OCI-LY1 (cell line): ENCODE results near the gene RUNX3.

Experiments
- EZH2 ChIP-seq: fragments of 200-600 bp; sonication (generic), shearing (Covaris generic); IDR thresholded peaks from 2 replicates; pipeline ENCODE4 v1.8.0; 2017; ENCODE audit warnings: borderline replicate concordance, mixed run types, mild to moderate bottlenecking, antibody characterized with exemption, low read length, moderate library complexity, mixed read lengths
- TF ChIP-seq, protein P1 (sequence below): fragments of 200-600 bp; sonication (generic), shearing (Covaris generic); IDR thresholded peaks from 2 replicates; pipeline ENCODE4 v1.5.1; 2017; ENCODE audit warnings: mild to moderate bottlenecking, antibody characterized with exemption, low read length, moderate library complexity, mixed read lengths

DNA sequence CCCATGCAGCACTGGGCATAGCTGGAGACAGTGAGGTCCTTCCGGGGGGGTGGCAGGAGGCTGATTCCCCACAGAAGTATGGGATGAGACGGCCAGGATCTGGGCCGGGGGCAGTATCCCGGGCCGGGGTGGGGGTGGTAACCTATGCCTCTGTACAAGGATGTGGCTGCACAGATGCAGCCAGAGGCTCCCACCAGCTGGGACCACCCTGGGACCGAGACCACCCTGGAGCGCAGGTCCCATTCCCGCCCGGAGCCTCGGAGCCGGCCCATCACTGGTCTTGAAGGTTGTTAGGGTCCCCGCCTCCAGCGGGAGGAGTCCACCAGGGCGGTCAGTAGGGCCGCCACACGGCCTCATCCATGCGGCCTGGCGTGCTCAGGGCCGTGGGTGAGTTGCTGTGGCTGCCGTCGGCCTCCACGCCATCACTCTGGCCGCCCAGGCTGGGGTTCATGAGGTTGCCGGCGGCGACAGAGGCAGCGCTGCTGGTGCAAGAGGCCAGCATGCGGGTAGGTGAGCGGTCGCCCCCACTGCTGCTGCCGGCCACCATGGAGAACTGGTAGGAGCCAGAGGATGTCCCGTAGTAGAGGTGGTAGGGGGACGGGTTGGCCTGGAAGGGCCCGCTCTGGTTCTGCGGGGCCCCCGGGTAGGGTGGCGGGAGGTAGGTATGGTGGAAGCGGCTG, 28.1 kb downstream of the RUNX3 start:
- TF ChIP-seq, protein P1, sequence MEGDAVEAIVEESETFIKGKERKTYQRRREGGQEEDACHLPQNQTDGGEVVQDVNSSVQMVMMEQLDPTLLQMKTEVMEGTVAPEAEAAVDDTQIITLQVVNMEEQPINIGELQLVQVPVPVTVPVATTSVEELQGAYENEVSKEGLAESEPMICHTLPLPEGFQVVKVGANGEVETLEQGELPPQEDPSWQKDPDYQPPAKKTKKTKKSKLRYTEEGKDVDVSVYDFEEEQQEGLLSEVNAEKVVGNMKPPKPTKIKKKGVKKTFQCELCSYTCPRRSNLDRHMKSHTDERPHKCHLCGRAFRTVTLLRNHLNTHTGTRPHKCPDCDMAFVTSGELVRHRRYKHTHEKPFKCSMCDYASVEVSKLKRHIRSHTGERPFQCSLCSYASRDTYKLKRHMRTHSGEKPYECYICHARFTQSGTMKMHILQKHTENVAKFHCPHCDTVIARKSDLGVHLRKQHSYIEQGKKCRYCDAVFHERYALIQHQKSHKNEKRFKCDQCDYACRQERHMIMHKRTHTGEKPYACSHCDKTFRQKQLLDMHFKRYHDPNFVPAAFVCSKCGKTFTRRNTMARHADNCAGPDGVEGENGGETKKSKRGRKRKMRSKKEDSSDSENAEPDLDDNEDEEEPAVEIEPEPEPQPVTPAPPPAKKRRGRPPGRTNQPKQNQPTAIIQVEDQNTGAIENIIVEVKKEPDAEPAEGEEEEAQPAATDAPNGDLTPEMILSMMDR, result no peak
- TF ChIP-seq EZH2, result no peak
